Psoas muscle (tissue), 8 donors: ENCODE data around the gene ZNF106. TPM values are rescaled to one million over a fixed set of nuclear protein-coding genes. Genes with fewer than 3 reads are reported as not detected.

Experiments
- ATAC-seq, 4 donors: fragments of 200-7000 bp; cut with Tn5 transposase; one replicate each; pipeline ENCODE4 v1.9.1; 2020; ENCODE audit warnings: moderate library complexity in 3 of 4, mild to moderate bottlenecking in 2 of 4
- DNase-seq, 2 donors: peaks; one replicate each; pipeline ENCODE4 v3.0.0-alpha.2; 2020
- H3K27ac ChIP-seq: fragments of 200-600 bp; one replicate; pipeline ENCODE4 v1.8.0; 2022
- H3K27me3 ChIP-seq, 3 donors: fragments of 200-600 bp in 1 of 3; one replicate each; pipeline versions ENCODE4 v1.6.1 to v1.8.0; 2013 to 2022; ENCODE audit warnings: low read length in 2 of 3, mild to moderate bottlenecking in 2 of 3, moderate library complexity in 1 of 3; ENCODE audit not compliant: insufficient read depth in 3 of 3
- H3K36me3 ChIP-seq, 2 donors: fragments of 200-600 bp in 1 of 2; one replicate each; pipeline versions ENCODE4 v1.6.1 to v1.8.0; 2013 to 2022; ENCODE audit warnings: low read depth in 1 of 2, mild to moderate bottlenecking in 1 of 2, moderate library complexity in 1 of 2; ENCODE audit not compliant: insufficient read depth in 1 of 2
- H3K4me1 ChIP-seq: fragments of 200-600 bp; one replicate; pipeline ENCODE4 v1.8.0; 2022
- H3K4me3 ChIP-seq: fragments of 200-600 bp; one replicate; pipeline ENCODE4 v1.8.0; 2022; ENCODE audit warnings: mild to moderate bottlenecking
- H3K9me3 ChIP-seq: fragments of 200-600 bp; one replicate; pipeline ENCODE4 v1.8.0; 2022
- CTCF ChIP-seq: fragments of 200-600 bp; IDR thresholded peaks from one replicate; pipeline ENCODE4 v1.8.0; 2022; ENCODE audit warnings: antibody characterized with exemption
- WGBS, 3 donors: extraction: QIAGEN DNeasy Blood & Tissue Kit; methylation state at CpG; one replicate each; pipeline versions ENCODE4 v1.1.6 to v1.1.7; 2013; 5-methylcytosine and 5-hydroxymethylcytosine counted together
- intact Hi-C, 2 donors: fragments of 100-400 bp; cut with DNase I; formaldehyde crosslinking; loops; one replicate each; pipeline versions ENCODE4 v1.11.0 to v1.14.2; 2022
- polyA plus RNA-seq, 3 donors: library from polyadenylated mRNA; stranded (reverse); fragments of 200-250 nt; gene quantifications; one replicate each; pipeline ENCODE4 v1.2.3, GENCODE V29; 2013
- total RNA-seq, 4 donors: library from RNA; stranded (reverse); fragmentation: NEBNext Ultra II Directional in 2 of 4; extraction: Animal tissue kit (Norgen Biotek cat#: 25700) in 2 of 4; gene quantifications; one replicate each; pipeline versions ENCODE4 v1.2.1 to v1.2.4, GENCODE V29; 2021 to 2023
- donor health status: healthy with polysubstance abuse.
- donor health status: DM: no; HTN: no; CAD: no; lungs with moderate emphysema.
- donor health status: Bipolar disorder and iron deficiency.
- donor health status: healthy.
- donor health status: DM: yes; HTN: yes; CAD: no.
- donor health status: DM: no; HTN: no; CAD: no.
- donor health status: DM: no; HTN: no; CAD: no.
- donor health status: DM: yes; HTN: yes; CAD: no.

ZNF106 gene
- total and polyA plus RNA-seq, 7 donors: 76.1 to 768 (median 617) TPM

GRCh38 chr15:42474827-42475226 is 16.1 kb downstream of the ZNF106 start:
- Histone ChIP-seq H3K4me3 (no peak overlapping the region), H3K27me3 (no peaks in the 10 kb centered on the region), H3K27ac (peak overlapping the region; percentile 32), H3K36me3 (no peaks in the 10 kb centered on the region), H3K9me3 (no peaks in the 10 kb centered on the region), H3K4me1 (peaks cover 26% of the 10 kb centered on the region)
- DNase-seq (no peak), ATAC-seq (no peak)
- 70 to 87% (median 77%) methylated on average over 2 of the region's 2 CpGs for WGBS, 3 donors
- intact Hi-C loops: loop anchor here in 1 of 2 donors (5.0 kb wide), 1 partner anchor 203 kb away; the partner anchor contains the start of genes GANC and TMEM87A
- no peak for TF ChIP-seq CTCF

- WGBS, 3 donors: 20 to 48% (median 29%) methylated on average over 3 of the region's 3 CpGs
- TF ChIP-seq CTCF: no peak
- H3K27me3 ChIP-seq: no peaks in the 10 kb centered on the region
- DNase-seq (no peak), ATAC-seq (peak; percentile 30 to 81 (median 51))
- H3K4me3 ChIP-seq: no peak overlapping the region
- intact Hi-C loops: loop anchor here in 1 of 2 donors (5.0 kb wide), 1 partner anchor 199 kb away; the partner anchor contains the start of genes GANC and TMEM87A
- H3K4me1 ChIP-seq: peaks cover 26% of the 10 kb centered on the region
- H3K9me3 ChIP-seq: no peaks in the 10 kb centered on the region
- H3K27ac ChIP-seq: peak overlapping the region; percentile 64
- peaks cover 0 to 7% of the 10 kb centered on the region in 2 donors for H3K36me3 ChIP-seq
These were observed 19.9 kb downstream of the ZNF106 start for GRCh38 chr15:42471002-42471401.

GRCh38 chr15:42465520-42466259 is 25.3 kb downstream of the ZNF106 start:
- DNase-seq (no peak), ATAC-seq (peak in 2 of 4 donors; percentile 32 to 46)
- H3K4me3 ChIP-seq: no peak overlapping the region
- no peaks in the 10 kb centered on the region for H3K27me3 ChIP-seq
- peaks cover 18% of the 10 kb centered on the region for H3K4me1 ChIP-seq
- H3K9me3 ChIP-seq: no peaks in the 10 kb centered on the region
- intact Hi-C loops: no loop called here
- H3K36me3 ChIP-seq: peaks cover 0 to 35% of the 10 kb centered on the region in 2 donors
- WGBS, 3 donors: 42 to 72% (median 50%) methylated on average over 8 of the region's 8 CpGs
- H3K27ac ChIP-seq: no peak overlapping the region
- no peak for TF ChIP-seq CTCF

- intact Hi-C loops: no loop called here
- Histone ChIP-seq H3K36me3 (peaks cover 0 to 28% of the 10 kb centered on the region in 2 donors), H3K9me3 (no peaks in the 10 kb centered on the region), H3K27ac (peak overlapping the region; percentile 61), H3K4me3 (no peak overlapping the region), H3K27me3 (no peaks in the 10 kb centered on the region), H3K4me1 (peaks cover 26% of the 10 kb centered on the region)
- ATAC-seq: no peak
- no peak for TF ChIP-seq CTCF
- 21 to 54% (median 48%) methylated on average over 3 of the region's 3 CpGs for WGBS, 3 donors
- DNase-seq: no peak
These were observed 29.7 kb downstream of the ZNF106 start for GRCh38 chr15:42461261-42461660.
